NB4 (cell line): ENCODE results near the gene DOCK4.

ENCODE experiments used
- DNase-seq: peaks from one replicate; pipeline ENCODE4 v3.0.0; 2010; ENCODE audit warnings: low read depth
- H3K4me3 ChIP-seq: one replicate; pipeline ENCODE4 v1.5.1; 2011; ENCODE audit warnings: mild to moderate bottlenecking, low read depth, low read length, moderate library complexity
- CTCF ChIP-seq: IDR thresholded peaks from one replicate; pipeline ENCODE4 v1.5.1; 2012; ENCODE audit warnings: low read depth, low read length
- MAX ChIP-seq: IDR thresholded peaks from 2 replicates; pipeline ENCODE4 v1.6.1; 2011; ENCODE audit warnings: low read depth, low read length
- MYC ChIP-seq: IDR thresholded peaks from 2 replicates; pipeline ENCODE4 v1.6.1; 2011; ENCODE audit warnings: low read depth, low read length
- POLR2A ChIP-seq: IDR thresholded peaks from 2 replicates; pipeline ENCODE4 v1.6.1; 2011; ENCODE audit warnings: mild to moderate bottlenecking; ENCODE audit not compliant: insufficient read length; ENCODE audit errors: extremely low read depth

DOCK4 gene

GRCh38 chr7:112138938-112139337 lies 67.3 kb downstream of the DOCK4 start:
- TF ChIP-seq POLR2A (no peak), CTCF (no peak), MYC (no peak), MAX (no peak)
- H3K4me3 ChIP-seq = no peak overlapping the region
- no peak for DNase-seq

- no peak for DNase-seq
- no peak for TF ChIP-seq CTCF
- no peak for TF ChIP-seq MAX
- no peak for TF ChIP-seq MYC
- no peak for TF ChIP-seq POLR2A
- no peak overlapping the region for H3K4me3 ChIP-seq
Measured at GRCh38 chr7:112138325-112138852, 67.8 kb downstream of the DOCK4 start.

- no peak overlapping the region for H3K4me3 ChIP-seq
- no peak for TF ChIP-seq CTCF
- TF ChIP-seq MAX = no peak
- no peak for TF ChIP-seq MYC
- no peak for TF ChIP-seq POLR2A
- no peak for DNase-seq
Measured at GRCh38 chr7:112137141-112138101, 68.8 kb downstream of the DOCK4 start.

GRCh38 chr7:112136271-112137008 lies 69.8 kb downstream of the DOCK4 start:
- TF ChIP-seq MAX (no peak), POLR2A (no peak), CTCF (no peak), MYC (no peak)
- no peak for DNase-seq
- no peak overlapping the region for H3K4me3 ChIP-seq

- no peak overlapping the region for H3K4me3 ChIP-seq
- DNase-seq = no peak
- no peak for TF ChIP-seq POLR2A
- no peak for TF ChIP-seq MAX
- TF ChIP-seq MYC = no peak
- no peak for TF ChIP-seq CTCF
Measured at GRCh38 chr7:112135815-112136214, 70.4 kb downstream of the DOCK4 start.
